Measurements from ENCODE around the gene C1QTNF8. TPM values are rescaled to one million over a fixed set of nuclear protein-coding genes. Genes with fewer than 3 reads are reported as not detected.

The C1QTNF8 gene
- total and polyA plus RNA-seq, 2 of the 8 experiments (the other 6 are each of a cell fraction or from before 2014, with no cell fraction given) = not detected

DNA sequence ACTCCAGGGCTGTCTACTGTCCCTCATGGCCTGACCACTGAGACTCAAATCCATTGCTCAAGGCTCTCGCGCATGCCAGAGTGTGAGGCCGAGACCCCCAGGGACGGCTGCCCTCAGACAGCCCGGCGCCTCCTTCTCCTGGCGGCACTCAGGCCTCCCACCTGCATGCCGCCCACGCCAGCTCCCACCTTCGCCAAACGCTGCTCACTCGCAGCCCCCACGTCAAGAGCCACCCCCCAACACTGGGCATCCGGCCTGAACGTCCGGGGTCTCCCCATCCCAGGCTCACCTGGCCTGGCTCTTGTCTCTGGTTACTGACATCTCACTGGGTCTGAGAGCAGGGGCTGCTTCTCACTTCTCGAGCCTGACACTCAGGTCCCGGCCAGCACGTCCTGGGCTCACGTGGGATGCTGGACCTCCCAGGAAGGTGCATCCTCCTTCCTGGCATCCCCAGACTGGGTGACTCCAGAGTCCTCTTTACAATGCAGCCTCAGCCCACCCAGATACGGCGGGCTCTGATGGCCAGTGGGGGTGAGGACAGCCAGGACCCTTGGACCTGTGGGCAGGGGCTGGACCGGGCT lies 44.6 kb upstream of the C1QTNF8 start:
- H3K9ac ChIP-seq (replicated peaks in 1 of 4; ENCODE audit: extremely low read depth in 1 of 4, low read depth in 3 of 4, low read length in 3 of 4) = no peak overlapping the region
- ChIA-PET CTCF (ENCODE audit: partially characterized antibody) (no interaction called here), POLR2A (ENCODE audit: partially characterized antibody) (interaction anchor here (0.8 kb wide), 1 partner anchor 456 kb away, joined by 3 read pairs; no protein-coding TSS in a partner anchor)
- FAIRE-seq (no peak), DNase-seq (ENCODE audit: low read depth in 1 of 2, low spot score in 2 of 2) (no peak)
- no peak overlapping the region; the same call in 1 of the 2 replicates for H2BK20ac ChIP-seq (ENCODE audit: low read length)
- no peak overlapping the region for H3K4me2 ChIP-seq (ENCODE audit: insufficient read depth in 1 of 2, low read depth in 2 of 2, low read length in 2 of 2)
- H3K79me1 ChIP-seq (ENCODE audit: low read depth, low read length) = no peaks in the 10 kb centered on the region
- H4K8ac ChIP-seq (ENCODE audit: extremely low read depth, insufficient read depth, low read length) = no peak overlapping the region
- no peak overlapping the region for H3K4me3 ChIP-seq (ENCODE audit: extremely low read depth in 1 of 4, insufficient read depth in 2 of 4, low read depth in 3 of 4, low read length in 4 of 4)
- no peaks in the 10 kb centered on the region for H3K36me3 ChIP-seq (ENCODE audit: control insufficient read depth in 2 of 4, insufficient read depth in 4 of 4, low read length in 3 of 4)
- no peak overlapping the region for H3K18ac ChIP-seq (ENCODE audit: extremely low read depth, low read length)
- no peak overlapping the region for H2BK120ac ChIP-seq (replicated peaks; ENCODE audit: low read depth, low read length)
- no peak overlapping the region for H3K14ac ChIP-seq (ENCODE audit: insufficient read length)
- no peak overlapping the region for H3K4ac ChIP-seq (replicated peaks; ENCODE audit: insufficient read length, low read depth, low read length)
- H3K9me3 ChIP-seq (ENCODE audit: insufficient read depth in 2 of 2, low read depth in 1 of 2, low read length in 1 of 2) = no peaks in the 10 kb centered on the region
- H2AK5ac ChIP-seq (ENCODE audit: low read depth, low read length) = no peak overlapping the region
- WGBS, 2 experiments (ENCODE audit: extremely low coverage in 1 of 2, insufficient coverage in 1 of 2, insufficient read length in 1 of 2, insufficient replicate concordance in 2 of 2, low coverage in 1 of 2, low lambda C conversion rate in 2 of 2, missing lambda C conversion rate in 1 of 2) = 89% methylated on average over 23 of the region's 23 CpGs; no CpG with 5 or more reads in 1 of the 2 experiments
- no peaks in the 10 kb centered on the region for H3K23me2 ChIP-seq (ENCODE audit: low read depth, low read length)
- H4K20me1 ChIP-seq (replicated peaks in 1 of 2; ENCODE audit: control insufficient read depth in 1 of 2, insufficient read depth in 2 of 2, low read length in 2 of 2) = no peaks in the 10 kb centered on the region
- H4K91ac ChIP-seq (replicated peaks; ENCODE audit: insufficient read length, low read length) = no peak overlapping the region
- no peak overlapping the region for H4K5ac ChIP-seq (ENCODE audit: insufficient read length, low read depth, low read length)
- no peak overlapping the region for H2BK12ac ChIP-seq (ENCODE audit: low read depth, low read length)
- H3K27me3 ChIP-seq (replicated peaks in 1 of 4; ENCODE audit: control insufficient read depth in 3 of 4, extremely low read depth in 1 of 4, insufficient read depth in 3 of 4, low read length in 3 of 4) = no peaks in the 10 kb centered on the region; a peak in 2 of 7 replicates
- H3K23ac ChIP-seq (ENCODE audit: insufficient read length) = no peak overlapping the region
- peaks cover 0 to 4% (median under 1%) of the 10 kb centered on the region in 4 experiments; a peak in 2 of 7 replicates for H3K4me1 ChIP-seq (replicated peaks in 1 of 4; ENCODE audit: control insufficient read depth in 3 of 4, insufficient read depth in 4 of 4, low read length in 3 of 4)
- H2AFZ ChIP-seq (ENCODE audit: low read length) = no peak overlapping the region
- no peak overlapping the region for H2BK15ac ChIP-seq (ENCODE audit: low read length)
- no peak overlapping the region for H2BK5ac ChIP-seq (ENCODE audit: low read depth, low read length)
- no peak overlapping the region for H3K27ac ChIP-seq (ENCODE audit: low read depth, low read length)
- H3K56ac ChIP-seq (replicated peaks; ENCODE audit: insufficient read length, low read depth, low read length) = no peak overlapping the region
- no peaks in the 10 kb centered on the region for H3K79me2 ChIP-seq (ENCODE audit: control insufficient read depth in 1 of 2, insufficient read depth in 2 of 2, low read length in 2 of 2)
- TF ChIP-seq SAP30 (IDR thresholded peaks at IDR 0.05; ENCODE audit: insufficient read depth, insufficient replicate concordance, low read length) (no peak), HDAC2 (IDR thresholded peaks at IDR 0.05; ENCODE audit: borderline replicate concordance in 1 of 2, low read depth in 2 of 2, low read length in 2 of 2) (no peak), SIX5 (IDR thresholded peaks at IDR 0.05; ENCODE audit: low read depth, low read length) (no peak), EP300 (IDR thresholded peaks at IDR 0.05; ENCODE audit: borderline replicate concordance in 1 of 2, low read depth in 2 of 2, low read length in 2 of 2) (no peak), ZNF274 (IDR thresholded peaks at IDR 0.05; ENCODE audit: borderline replicate concordance, extremely low read depth, low read length) (no peak), RXRA (IDR thresholded peaks at IDR 0.05; ENCODE audit: insufficient read depth, low read depth, low read length) (no peak), RBBP5 (IDR thresholded peaks at IDR 0.05; ENCODE audit: borderline replicate concordance, low read depth, low read length) (no peak)
- TF ChIP-seq, protein P1, sequence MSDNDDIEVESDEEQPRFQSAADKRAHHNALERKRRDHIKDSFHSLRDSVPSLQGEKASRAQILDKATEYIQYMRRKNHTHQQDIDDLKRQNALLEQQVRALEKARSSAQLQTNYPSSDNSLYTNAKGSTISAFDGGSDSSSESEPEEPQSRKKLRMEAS (IDR thresholded peaks at IDR 0.05) = no peak
- TF ChIP-seq, protein P2, sequence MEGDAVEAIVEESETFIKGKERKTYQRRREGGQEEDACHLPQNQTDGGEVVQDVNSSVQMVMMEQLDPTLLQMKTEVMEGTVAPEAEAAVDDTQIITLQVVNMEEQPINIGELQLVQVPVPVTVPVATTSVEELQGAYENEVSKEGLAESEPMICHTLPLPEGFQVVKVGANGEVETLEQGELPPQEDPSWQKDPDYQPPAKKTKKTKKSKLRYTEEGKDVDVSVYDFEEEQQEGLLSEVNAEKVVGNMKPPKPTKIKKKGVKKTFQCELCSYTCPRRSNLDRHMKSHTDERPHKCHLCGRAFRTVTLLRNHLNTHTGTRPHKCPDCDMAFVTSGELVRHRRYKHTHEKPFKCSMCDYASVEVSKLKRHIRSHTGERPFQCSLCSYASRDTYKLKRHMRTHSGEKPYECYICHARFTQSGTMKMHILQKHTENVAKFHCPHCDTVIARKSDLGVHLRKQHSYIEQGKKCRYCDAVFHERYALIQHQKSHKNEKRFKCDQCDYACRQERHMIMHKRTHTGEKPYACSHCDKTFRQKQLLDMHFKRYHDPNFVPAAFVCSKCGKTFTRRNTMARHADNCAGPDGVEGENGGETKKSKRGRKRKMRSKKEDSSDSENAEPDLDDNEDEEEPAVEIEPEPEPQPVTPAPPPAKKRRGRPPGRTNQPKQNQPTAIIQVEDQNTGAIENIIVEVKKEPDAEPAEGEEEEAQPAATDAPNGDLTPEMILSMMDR (IDR thresholded peaks at IDR 0.05; ENCODE audit: control extremely low read depth in 1 of 3, insufficient read depth in 1 of 3, low read depth in 1 of 3, low read length in 3 of 3) = no peak

Measured in H1 (cell line).